ENCODE data around the gene MSL2. TPM values are rescaled to one million over a fixed set of nuclear protein-coding genes. Genes with fewer than 3 reads are reported as not detected.

The MSL2 gene
- total RNA-seq, 1 experiment from 2014 or later, result 37.8 TPM

- ChIA-PET CTCF (no interaction called here), POLR2A (no interaction called here)
- no peak for TF ChIP-seq RELA (CRISPR knock-in tag; IDR thresholded peaks at IDR 0.05; ENCODE audit: borderline replicate concordance)
- TF ChIP-seq, protein P1, sequence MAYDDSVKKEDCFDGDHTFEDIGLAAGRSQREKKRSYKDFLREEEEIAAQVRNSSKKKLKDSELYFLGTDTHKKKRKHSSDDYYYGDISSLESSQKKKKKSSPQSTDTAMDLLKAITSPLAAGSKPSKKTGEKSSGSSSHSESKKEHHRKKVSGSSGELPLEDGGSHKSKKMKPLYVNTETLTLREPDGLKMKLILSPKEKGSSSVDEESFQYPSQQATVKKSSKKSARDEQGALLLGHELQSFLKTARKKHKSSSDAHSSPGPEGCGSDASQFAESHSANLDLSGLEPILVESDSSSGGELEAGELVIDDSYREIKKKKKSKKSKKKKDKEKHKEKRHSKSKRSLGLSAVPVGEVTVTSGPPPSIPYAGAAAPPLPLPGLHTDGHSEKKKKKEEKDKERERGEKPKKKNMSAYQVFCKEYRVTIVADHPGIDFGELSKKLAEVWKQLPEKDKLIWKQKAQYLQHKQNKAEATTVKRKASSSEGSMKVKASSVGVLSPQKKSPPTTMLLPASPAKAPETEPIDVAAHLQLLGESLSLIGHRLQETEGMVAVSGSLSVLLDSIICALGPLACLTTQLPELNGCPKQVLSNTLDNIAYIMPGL (CRISPR knock-in tag; IDR thresholded peaks at IDR 0.05), result no peak
- TF ChIP-seq OVOL2 (CRISPR knock-in tag; IDR thresholded peaks at IDR 0.05; ENCODE audit: borderline replicate concordance), result no peak
- no peak for TF ChIP-seq MAX (CRISPR knock-in tag; IDR thresholded peaks at IDR 0.05)
- TF ChIP-seq NR3C1 (CRISPR knock-in tag; conservative IDR thresholded peaks at IDR 0.05; ENCODE audit: low read depth), result no peak
- no peak for TF ChIP-seq ZNF396 (CRISPR knock-in tag; IDR thresholded peaks at IDR 0.05; ENCODE audit: borderline replicate concordance)
- TF ChIP-seq, protein P2, sequence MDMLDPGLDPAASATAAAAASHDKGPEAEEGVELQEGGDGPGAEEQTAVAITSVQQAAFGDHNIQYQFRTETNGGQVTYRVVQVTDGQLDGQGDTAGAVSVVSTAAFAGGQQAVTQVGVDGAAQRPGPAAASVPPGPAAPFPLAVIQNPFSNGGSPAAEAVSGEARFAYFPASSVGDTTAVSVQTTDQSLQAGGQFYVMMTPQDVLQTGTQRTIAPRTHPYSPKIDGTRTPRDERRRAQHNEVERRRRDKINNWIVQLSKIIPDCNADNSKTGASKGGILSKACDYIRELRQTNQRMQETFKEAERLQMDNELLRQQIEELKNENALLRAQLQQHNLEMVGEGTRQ (CRISPR knock-in tag; IDR thresholded peaks at IDR 0.05), result no peak
- TF ChIP-seq, protein P3, sequence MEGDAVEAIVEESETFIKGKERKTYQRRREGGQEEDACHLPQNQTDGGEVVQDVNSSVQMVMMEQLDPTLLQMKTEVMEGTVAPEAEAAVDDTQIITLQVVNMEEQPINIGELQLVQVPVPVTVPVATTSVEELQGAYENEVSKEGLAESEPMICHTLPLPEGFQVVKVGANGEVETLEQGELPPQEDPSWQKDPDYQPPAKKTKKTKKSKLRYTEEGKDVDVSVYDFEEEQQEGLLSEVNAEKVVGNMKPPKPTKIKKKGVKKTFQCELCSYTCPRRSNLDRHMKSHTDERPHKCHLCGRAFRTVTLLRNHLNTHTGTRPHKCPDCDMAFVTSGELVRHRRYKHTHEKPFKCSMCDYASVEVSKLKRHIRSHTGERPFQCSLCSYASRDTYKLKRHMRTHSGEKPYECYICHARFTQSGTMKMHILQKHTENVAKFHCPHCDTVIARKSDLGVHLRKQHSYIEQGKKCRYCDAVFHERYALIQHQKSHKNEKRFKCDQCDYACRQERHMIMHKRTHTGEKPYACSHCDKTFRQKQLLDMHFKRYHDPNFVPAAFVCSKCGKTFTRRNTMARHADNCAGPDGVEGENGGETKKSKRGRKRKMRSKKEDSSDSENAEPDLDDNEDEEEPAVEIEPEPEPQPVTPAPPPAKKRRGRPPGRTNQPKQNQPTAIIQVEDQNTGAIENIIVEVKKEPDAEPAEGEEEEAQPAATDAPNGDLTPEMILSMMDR (IDR thresholded peaks at IDR 0.05), result no peak
- TF ChIP-seq, protein P4, sequence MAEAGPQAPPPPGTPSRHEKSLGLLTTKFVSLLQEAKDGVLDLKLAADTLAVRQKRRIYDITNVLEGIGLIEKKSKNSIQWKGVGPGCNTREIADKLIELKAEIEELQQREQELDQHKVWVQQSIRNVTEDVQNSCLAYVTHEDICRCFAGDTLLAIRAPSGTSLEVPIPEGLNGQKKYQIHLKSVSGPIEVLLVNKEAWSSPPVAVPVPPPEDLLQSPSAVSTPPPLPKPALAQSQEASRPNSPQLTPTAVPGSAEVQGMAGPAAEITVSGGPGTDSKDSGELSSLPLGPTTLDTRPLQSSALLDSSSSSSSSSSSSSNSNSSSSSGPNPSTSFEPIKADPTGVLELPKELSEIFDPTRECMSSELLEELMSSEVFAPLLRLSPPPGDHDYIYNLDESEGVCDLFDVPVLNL (CRISPR knock-in tag; IDR thresholded peaks at IDR 0.05; ENCODE audit: borderline replicate concordance, low read depth), result no peak
- TF ChIP-seq, protein P5, sequence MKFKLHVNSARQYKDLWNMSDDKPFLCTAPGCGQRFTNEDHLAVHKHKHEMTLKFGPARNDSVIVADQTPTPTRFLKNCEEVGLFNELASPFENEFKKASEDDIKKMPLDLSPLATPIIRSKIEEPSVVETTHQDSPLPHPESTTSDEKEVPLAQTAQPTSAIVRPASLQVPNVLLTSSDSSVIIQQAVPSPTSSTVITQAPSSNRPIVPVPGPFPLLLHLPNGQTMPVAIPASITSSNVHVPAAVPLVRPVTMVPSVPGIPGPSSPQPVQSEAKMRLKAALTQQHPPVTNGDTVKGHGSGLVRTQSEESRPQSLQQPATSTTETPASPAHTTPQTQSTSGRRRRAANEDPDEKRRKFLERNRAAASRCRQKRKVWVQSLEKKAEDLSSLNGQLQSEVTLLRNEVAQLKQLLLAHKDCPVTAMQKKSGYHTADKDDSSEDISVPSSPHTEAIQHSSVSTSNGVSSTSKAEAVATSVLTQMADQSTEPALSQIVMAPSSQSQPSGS (CRISPR knock-in tag; IDR thresholded peaks at IDR 0.05; ENCODE audit: borderline replicate concordance, low read depth), result no peak
- TF ChIP-seq ELF4 (CRISPR knock-in tag; IDR thresholded peaks at IDR 0.05; ENCODE audit: low read depth), result no peak
- no peak for TF ChIP-seq HMGA2 (CRISPR knock-in tag; IDR thresholded peaks at IDR 0.05)
- TF ChIP-seq ZNF317 (CRISPR knock-in tag; IDR thresholded peaks at IDR 0.05; ENCODE audit: borderline replicate concordance, low read depth), result no peak
- no peak for TF ChIP-seq ATF6 (CRISPR knock-in tag; IDR thresholded peaks at IDR 0.05)
- no peak for TF ChIP-seq NR2C2 (CRISPR knock-in tag; IDR thresholded peaks at IDR 0.05)
- TF ChIP-seq, protein P6, sequence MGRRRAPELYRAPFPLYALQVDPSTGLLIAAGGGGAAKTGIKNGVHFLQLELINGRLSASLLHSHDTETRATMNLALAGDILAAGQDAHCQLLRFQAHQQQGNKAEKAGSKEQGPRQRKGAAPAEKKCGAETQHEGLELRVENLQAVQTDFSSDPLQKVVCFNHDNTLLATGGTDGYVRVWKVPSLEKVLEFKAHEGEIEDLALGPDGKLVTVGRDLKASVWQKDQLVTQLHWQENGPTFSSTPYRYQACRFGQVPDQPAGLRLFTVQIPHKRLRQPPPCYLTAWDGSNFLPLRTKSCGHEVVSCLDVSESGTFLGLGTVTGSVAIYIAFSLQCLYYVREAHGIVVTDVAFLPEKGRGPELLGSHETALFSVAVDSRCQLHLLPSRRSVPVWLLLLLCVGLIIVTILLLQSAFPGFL (CRISPR knock-in tag; IDR thresholded peaks at IDR 0.05; ENCODE audit: borderline replicate concordance), result no peak
- no peak for TF ChIP-seq CREM (CRISPR knock-in tag; IDR thresholded peaks at IDR 0.05)
- no peak for TF ChIP-seq SP1 (CRISPR knock-in tag; conservative IDR thresholded peaks at IDR 0.05)
- no peak for TF ChIP-seq FOXJ3 (CRISPR knock-in tag; IDR thresholded peaks at IDR 0.05; ENCODE audit: borderline replicate concordance)
- TF ChIP-seq, protein P7, sequence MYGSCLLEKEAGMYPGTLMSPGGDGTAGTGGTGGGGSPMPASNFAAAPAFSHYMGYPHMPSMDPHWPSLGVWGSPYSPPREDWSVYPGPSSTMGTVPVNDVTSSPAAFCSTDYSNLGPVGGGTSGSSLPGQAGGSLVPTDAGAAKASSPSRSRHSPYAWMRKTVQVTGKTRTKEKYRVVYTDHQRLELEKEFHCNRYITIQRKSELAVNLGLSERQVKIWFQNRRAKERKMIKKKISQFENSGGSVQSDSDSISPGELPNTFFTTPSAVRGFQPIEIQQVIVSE (CRISPR knock-in tag; IDR thresholded peaks at IDR 0.05; ENCODE audit: borderline replicate concordance), result no peak
- Mint-ChIP-seq H3K36me3 (no peaks in the 10 kb centered on the region), H3K4me3 (no peak overlapping the region), H3K27ac (no peak overlapping the region), H3K4me1 (peaks cover 28% of the 10 kb centered on the region), H3K9me3 (no peaks in the 10 kb centered on the region), H3K27me3 (ENCODE audit: low read depth) (peaks cover 57% of the 10 kb centered on the region)
- ATAC-seq (no peak), DNase-seq (ENCODE audit: low spot score) (no peak)
Measured at GRCh38 chr3:136237103-136237502, 41.0 kb upstream of the MSL2 start.

All from WTC11 (cell line).